ENCODE measurements around the gene PITPNC1. TPM values are rescaled to one million over a fixed set of nuclear protein-coding genes. Genes with fewer than 3 reads are reported as not detected.
"Not testable (repeated sequence)": the region's sequence is repeated elsewhere in the genome, so short reads cannot be mapped to it uniquely, and the experiment has no call there.

PITPNC1 gene
- total and polyA plus RNA-seq, 2 of the 13 experiments (the other 11 are each of a cell fraction or from before 2014, with no cell fraction given) = 4.1 to 5.7 TPM

GRCh38 chr17:67480959-67481358, 103.9 kb downstream of the PITPNC1 start:
- H3K9me3 ChIP-seq (ENCODE audit: low read length); H3K4me3 ChIP-seq (replicated peaks in 1 of 3; ENCODE audit: insufficient read depth in 1 of 3, low read depth in 2 of 3, low read length in 3 of 3); H3K27me3 ChIP-seq (ENCODE audit: control insufficient read depth in 1 of 2, insufficient read depth in 2 of 2, low read length in 2 of 2); H2AFZ ChIP-seq (ENCODE audit: low read length); intact Hi-C loops (cut with micrococcal nuclease; ENCODE audit: unreplicated experiment); H3K4me1 ChIP-seq (ENCODE audit: insufficient read depth, low read length); POLR2A ChIA-PET; ATAC-seq; H4K20me1 ChIP-seq (ENCODE audit: insufficient read depth, low read length); H3K4me2 ChIP-seq (ENCODE audit: low read depth, low read length); BruUV-seq (replicated peaks); H3K36me3 ChIP-seq (replicated peaks in 1 of 2; ENCODE audit: control insufficient read depth in 1 of 2, insufficient read depth in 2 of 2, low read length in 2 of 2); H3K9ac ChIP-seq (ENCODE audit: insufficient read depth, low read depth, low read length); FAIRE-seq; in situ Hi-C loops (cut with HindIII; ENCODE audit: extremely low pct_ligation_motif_present, low pct_unique_long_range_greater_than_20kb); CTCF ChIA-PET (ENCODE audit: low intra/inter-chr PET ratio, low total read pairs); H3K79me2 ChIP-seq (ENCODE audit: insufficient read depth, low read length); DNase-seq (ENCODE audit: low spot score); H3K27ac ChIP-seq (ENCODE audit: extremely low read length, insufficient read depth, low read length): not testable (repeated sequence)
- WGBS (ENCODE audit: low lambda C conversion rate) = 87% methylated on average over 11 of the region's 11 CpGs

DNA sequence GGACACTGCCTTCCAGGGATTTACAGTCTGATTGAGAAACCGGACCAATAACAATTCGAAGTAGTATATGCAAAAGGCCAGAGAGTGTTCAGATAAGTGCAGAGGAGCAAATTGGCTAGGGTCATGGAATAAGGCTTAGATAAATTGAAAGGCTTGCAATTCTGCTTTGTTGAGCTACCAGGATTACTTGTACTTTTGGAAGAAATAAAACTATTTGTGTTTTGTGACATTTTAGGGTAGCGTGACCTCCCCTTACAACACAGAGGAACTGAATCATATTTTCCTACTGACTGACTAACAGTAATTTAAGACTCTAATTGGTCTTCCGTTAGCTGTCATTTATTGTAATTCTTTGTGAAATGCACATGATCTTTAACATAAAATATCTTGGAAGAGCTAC, 104.7 kb downstream of the PITPNC1 start:
- POLR2A ChIA-PET = no interaction called here
- H3K9me3 ChIP-seq (ENCODE audit: low read length) = no peaks in the 10 kb centered on the region
- FAIRE-seq (no peak), ATAC-seq (no peak), DNase-seq (ENCODE audit: low spot score) (no peak)
- TF ChIP-seq, protein P1, sequence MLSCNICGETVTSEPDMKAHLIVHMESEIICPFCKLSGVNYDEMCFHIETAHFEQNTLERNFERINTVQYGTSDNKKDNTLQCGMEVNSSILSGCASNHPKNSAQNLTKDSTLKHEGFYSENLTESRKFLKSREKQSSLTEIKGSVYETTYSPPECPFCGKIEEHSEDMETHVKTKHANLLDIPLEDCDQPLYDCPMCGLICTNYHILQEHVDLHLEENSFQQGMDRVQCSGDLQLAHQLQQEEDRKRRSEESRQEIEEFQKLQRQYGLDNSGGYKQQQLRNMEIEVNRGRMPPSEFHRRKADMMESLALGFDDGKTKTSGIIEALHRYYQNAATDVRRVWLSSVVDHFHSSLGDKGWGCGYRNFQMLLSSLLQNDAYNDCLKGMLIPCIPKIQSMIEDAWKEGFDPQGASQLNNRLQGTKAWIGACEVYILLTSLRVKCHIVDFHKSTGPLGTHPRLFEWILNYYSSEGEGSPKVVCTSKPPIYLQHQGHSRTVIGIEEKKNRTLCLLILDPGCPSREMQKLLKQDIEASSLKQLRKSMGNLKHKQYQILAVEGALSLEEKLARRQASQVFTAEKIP (CRISPR knock-in tag; IDR thresholded peaks at IDR 0.05; ENCODE audit: borderline replicate concordance) = no peak
- TF ChIP-seq FOXC1 (CRISPR knock-in tag; IDR thresholded peaks at IDR 0.05; ENCODE audit: borderline replicate concordance) = no peak
- TF ChIP-seq ZNF660 (CRISPR knock-in tag; IDR thresholded peaks at IDR 0.05; ENCODE audit: borderline replicate concordance, low read depth) = no peak
- CTCF ChIA-PET (ENCODE audit: low intra/inter-chr PET ratio, low total read pairs) = no interaction called here
- H3K4me1 ChIP-seq (ENCODE audit: insufficient read depth, low read length) = no peaks in the 10 kb centered on the region
- no peak overlapping the region for H2AFZ ChIP-seq (ENCODE audit: low read length)
- WGBS (ENCODE audit: low lambda C conversion rate) = 73% methylated on average over 4 of the region's 4 CpGs
- no peaks in the 10 kb centered on the region for H3K27me3 ChIP-seq (ENCODE audit: control insufficient read depth in 1 of 2, insufficient read depth in 2 of 2, low read length in 2 of 2)
- H3K79me2 ChIP-seq (ENCODE audit: insufficient read depth, low read length) = no peaks in the 10 kb centered on the region
- no peak overlapping the region for H3K27ac ChIP-seq (ENCODE audit: extremely low read length, insufficient read depth, low read length)
- intact Hi-C loops (cut with micrococcal nuclease; ENCODE audit: unreplicated experiment) (no loop called here), in situ Hi-C loops (cut with HindIII; ENCODE audit: extremely low pct_ligation_motif_present, low pct_unique_long_range_greater_than_20kb) (no loop called here)
- no peak overlapping the region for H3K4me2 ChIP-seq (ENCODE audit: low read depth, low read length)
- no peaks in the 10 kb centered on the region for H4K20me1 ChIP-seq (ENCODE audit: insufficient read depth, low read length)
- no peak overlapping the region for H3K4me3 ChIP-seq (replicated peaks in 1 of 3; ENCODE audit: insufficient read depth in 1 of 3, low read depth in 2 of 3, low read length in 3 of 3)
- no TSS peak for BruUV-seq (replicated peaks)
- no peaks in the 10 kb centered on the region for H3K36me3 ChIP-seq (replicated peaks in 1 of 2; ENCODE audit: control insufficient read depth in 1 of 2, insufficient read depth in 2 of 2, low read length in 2 of 2)
- no peak overlapping the region for H3K9ac ChIP-seq (ENCODE audit: insufficient read depth, low read depth, low read length)
